SK-N-SH treated with all-trans-retinoic acid at 6 μM for 48 hours (cell line): ENCODE results near the gene NOP16.

Source experiments
- ESRRG ChIP-seq: fragments of 250-450 bp; sonication (Bioruptor Pico); IDR thresholded peaks from 2 replicates; pipeline ENCODE4 v1.6.1; 2021; ENCODE audit warnings: mild to moderate bottlenecking
- ISL1 ChIP-seq: fragments of 250-450 bp; sonication (Bioruptor Pico); IDR thresholded peaks from 2 replicates; pipeline ENCODE4 v2.1.2; 2022; ENCODE audit warnings: mild to moderate bottlenecking, moderate library complexity
- OSR1 ChIP-seq: fragments of 250-450 bp; sonication (Bioruptor Pico); IDR thresholded peaks from 2 replicates; pipeline ENCODE4 v1.8.0; 2022; ENCODE audit warnings: moderate library complexity, mild to moderate bottlenecking, inconsistent platforms
- TCF4 ChIP-seq: fragments of 250-450 bp; sonication (Bioruptor Pico); IDR thresholded peaks from 2 replicates; pipeline ENCODE4 v1.8.0; 2021; ENCODE audit warnings: mild to moderate bottlenecking, moderate library complexity, borderline replicate concordance
- TOX ChIP-seq: fragments of 250-450 bp; sonication (Bioruptor Pico); IDR thresholded peaks from 2 replicates; pipeline ENCODE4 v1.8.0; 2021; ENCODE audit warnings: mild to moderate bottlenecking, moderate library complexity, borderline replicate concordance
- ZC3H10 ChIP-seq: fragments of 250-450 bp; sonication (Bioruptor Pico); IDR thresholded peaks from 2 replicates; pipeline ENCODE4 v1.5.1; 2021; ENCODE audit warnings: mild to moderate bottlenecking, moderate library complexity
- ZFP3 ChIP-seq: fragments of 250-450 bp; sonication (Bioruptor Pico); IDR thresholded peaks from 2 replicates; pipeline ENCODE4 v1.5.0; 2020; ENCODE audit warnings: mild to moderate bottlenecking, moderate library complexity
- ZFP30 ChIP-seq: fragments of 450-650 bp; formaldehyde crosslinking; IDR thresholded peaks from 2 replicates; pipeline ENCODE4 v1.5.0; 2022; ENCODE audit warnings: mild to moderate bottlenecking, moderate library complexity
- ZNF565 ChIP-seq: fragments of 450-650 bp; formaldehyde crosslinking; conservative IDR thresholded peaks from 2 replicates; pipeline ENCODE4 v1.5.0; 2020; ENCODE audit warnings: low read depth, mild to moderate bottlenecking, moderate library complexity
- ZNF8 ChIP-seq: fragments of 450-650 bp; formaldehyde crosslinking; IDR thresholded peaks from 2 replicates; pipeline ENCODE4 v1.5.0; 2020; ENCODE audit warnings: mild to moderate bottlenecking, moderate library complexity
- TF ChIP-seq, protein P1 (sequence below): fragments of 250-450 bp; sonication (Bioruptor Pico); IDR thresholded peaks from 2 replicates; pipeline ENCODE4 v1.8.0; 2020; ENCODE audit warnings: mild to moderate bottlenecking, moderate library complexity, borderline replicate concordance
- TF ChIP-seq, protein P2 (sequence below): fragments of 250-450 bp; sonication (Bioruptor Pico); IDR thresholded peaks from 2 replicates; pipeline ENCODE4 v1.5.1; 2021; ENCODE audit warnings: mild to moderate bottlenecking, moderate library complexity
- TF ChIP-seq, protein P3 (sequence below): fragments of 250-450 bp; sonication (Bioruptor Pico); IDR thresholded peaks from 2 replicates; pipeline ENCODE4 v1.5.1; 2020; ENCODE audit warnings: low read depth, mild to moderate bottlenecking, moderate library complexity
- TF ChIP-seq, protein P4 (sequence below): fragments of 250-450 bp; sonication (Bioruptor Pico); IDR thresholded peaks from 2 replicates; pipeline ENCODE4 v1.8.0; 2021; ENCODE audit warnings: low read depth, mild to moderate bottlenecking, moderate library complexity, borderline replicate concordance

DNA sequence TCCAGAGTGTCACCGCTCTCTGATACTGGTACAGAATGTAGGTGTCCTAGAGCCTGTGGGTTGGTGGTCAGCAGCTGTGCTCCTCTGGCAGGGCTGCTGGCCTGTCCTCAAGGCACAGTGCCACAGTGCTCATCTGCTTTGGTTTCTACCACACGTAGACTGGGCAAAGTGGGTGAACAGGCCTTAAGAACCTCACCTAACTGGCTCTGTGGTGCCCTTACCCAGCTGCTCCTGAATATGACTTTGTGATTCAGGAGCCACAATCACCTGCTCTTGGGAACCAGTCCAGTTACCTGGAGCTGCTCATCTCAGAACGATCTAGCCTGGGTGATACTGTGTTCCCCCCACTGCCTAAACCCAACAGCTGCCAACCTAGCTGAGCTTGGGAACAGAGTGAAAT is 6.4 kb downstream of the NOP16 start:
- TF ChIP-seq TCF4 (CRISPR knock-in tag) = no peak
- TF ChIP-seq, protein P1, sequence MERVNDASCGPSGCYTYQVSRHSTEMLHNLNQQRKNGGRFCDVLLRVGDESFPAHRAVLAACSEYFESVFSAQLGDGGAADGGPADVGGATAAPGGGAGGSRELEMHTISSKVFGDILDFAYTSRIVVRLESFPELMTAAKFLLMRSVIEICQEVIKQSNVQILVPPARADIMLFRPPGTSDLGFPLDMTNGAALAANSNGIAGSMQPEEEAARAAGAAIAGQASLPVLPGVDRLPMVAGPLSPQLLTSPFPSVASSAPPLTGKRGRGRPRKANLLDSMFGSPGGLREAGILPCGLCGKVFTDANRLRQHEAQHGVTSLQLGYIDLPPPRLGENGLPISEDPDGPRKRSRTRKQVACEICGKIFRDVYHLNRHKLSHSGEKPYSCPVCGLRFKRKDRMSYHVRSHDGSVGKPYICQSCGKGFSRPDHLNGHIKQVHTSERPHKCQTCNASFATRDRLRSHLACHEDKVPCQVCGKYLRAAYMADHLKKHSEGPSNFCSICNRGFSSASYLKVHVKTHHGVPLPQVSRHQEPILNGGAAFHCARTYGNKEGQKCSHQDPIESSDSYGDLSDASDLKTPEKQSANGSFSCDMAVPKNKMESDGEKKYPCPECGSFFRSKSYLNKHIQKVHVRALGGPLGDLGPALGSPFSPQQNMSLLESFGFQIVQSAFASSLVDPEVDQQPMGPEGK (CRISPR knock-in tag) = no peak
- TF ChIP-seq TOX = no peak
- TF ChIP-seq ZNF565 (CRISPR knock-in tag) = no peak
- TF ChIP-seq ZFP3 (CRISPR knock-in tag) = no peak
- TF ChIP-seq ISL1 = no peak
- TF ChIP-seq, protein P2, sequence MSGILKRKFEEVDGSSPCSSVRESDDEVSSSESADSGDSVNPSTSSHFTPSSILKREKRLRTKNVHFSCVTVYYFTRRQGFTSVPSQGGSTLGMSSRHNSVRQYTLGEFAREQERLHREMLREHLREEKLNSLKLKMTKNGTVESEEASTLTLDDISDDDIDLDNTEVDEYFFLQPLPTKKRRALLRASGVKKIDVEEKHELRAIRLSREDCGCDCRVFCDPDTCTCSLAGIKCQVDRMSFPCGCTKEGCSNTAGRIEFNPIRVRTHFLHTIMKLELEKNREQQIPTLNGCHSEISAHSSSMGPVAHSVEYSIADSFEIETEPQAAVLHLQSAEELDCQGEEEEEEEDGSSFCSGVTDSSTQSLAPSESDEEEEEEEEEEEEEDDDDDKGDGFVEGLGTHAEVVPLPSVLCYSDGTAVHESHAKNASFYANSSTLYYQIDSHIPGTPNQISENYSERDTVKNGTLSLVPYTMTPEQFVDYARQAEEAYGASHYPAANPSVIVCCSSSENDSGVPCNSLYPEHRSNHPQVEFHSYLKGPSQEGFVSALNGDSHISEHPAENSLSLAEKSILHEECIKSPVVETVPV (CRISPR knock-in tag) = no peak
- no peak for TF ChIP-seq ESRRG (CRISPR knock-in tag)
- TF ChIP-seq OSR1 (CRISPR knock-in tag) = no peak
- no peak for TF ChIP-seq ZFP30 (CRISPR knock-in tag)
- TF ChIP-seq ZC3H10 (CRISPR knock-in tag) = no peak
- no peak for TF ChIP-seq ZNF8
- TF ChIP-seq, protein P3, sequence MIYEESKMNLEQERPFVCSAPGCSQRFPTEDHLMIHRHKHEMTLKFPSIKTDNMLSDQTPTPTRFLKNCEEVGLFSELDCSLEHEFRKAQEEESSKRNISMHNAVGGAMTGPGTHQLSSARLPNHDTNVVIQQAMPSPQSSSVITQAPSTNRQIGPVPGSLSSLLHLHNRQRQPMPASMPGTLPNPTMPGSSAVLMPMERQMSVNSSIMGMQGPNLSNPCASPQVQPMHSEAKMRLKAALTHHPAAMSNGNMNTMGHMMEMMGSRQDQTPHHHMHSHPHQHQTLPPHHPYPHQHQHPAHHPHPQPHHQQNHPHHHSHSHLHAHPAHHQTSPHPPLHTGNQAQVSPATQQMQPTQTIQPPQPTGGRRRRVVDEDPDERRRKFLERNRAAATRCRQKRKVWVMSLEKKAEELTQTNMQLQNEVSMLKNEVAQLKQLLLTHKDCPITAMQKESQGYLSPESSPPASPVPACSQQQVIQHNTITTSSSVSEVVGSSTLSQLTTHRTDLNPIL (CRISPR knock-in tag) = no peak
- TF ChIP-seq, protein P4, sequence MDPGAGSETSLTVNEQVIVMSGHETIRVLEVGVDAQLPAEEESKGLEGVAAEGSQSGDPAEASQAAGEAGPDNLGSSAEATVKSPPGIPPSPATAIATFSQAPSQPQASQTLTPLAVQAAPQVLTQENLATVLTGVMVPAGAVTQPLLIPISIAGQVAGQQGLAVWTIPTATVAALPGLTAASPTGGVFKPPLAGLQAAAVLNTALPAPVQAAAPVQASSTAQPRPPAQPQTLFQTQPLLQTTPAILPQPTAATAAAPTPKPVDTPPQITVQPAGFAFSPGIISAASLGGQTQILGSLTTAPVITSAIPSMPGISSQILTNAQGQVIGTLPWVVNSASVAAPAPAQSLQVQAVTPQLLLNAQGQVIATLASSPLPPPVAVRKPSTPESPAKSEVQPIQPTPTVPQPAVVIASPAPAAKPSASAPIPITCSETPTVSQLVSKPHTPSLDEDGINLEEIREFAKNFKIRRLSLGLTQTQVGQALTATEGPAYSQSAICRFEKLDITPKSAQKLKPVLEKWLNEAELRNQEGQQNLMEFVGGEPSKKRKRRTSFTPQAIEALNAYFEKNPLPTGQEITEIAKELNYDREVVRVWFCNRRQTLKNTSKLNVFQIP = no peak
